Nephron (organoid): Measurements from ENCODE around the gene RTL1.

Experiments
- H3K27ac Mint-ChIP-seq, 3 experiments: 2 replicates each; pipeline ENCODE4 v1.8.0; 2020; ENCODE audit warnings: mixed read lengths in 3 of 3, mild to moderate bottlenecking in 2 of 3, moderate library complexity in 1 of 3
- H3K27me3 Mint-ChIP-seq: 2 replicates; pipeline ENCODE4 v1.8.0; 2021; ENCODE audit warnings: low read depth, mild to moderate bottlenecking, moderate library complexity, mixed read lengths
- H3K36me3 Mint-ChIP-seq: 2 replicates; pipeline ENCODE4 v1.8.0; 2020; ENCODE audit warnings: low read depth, mixed read lengths
- H3K4me1 Mint-ChIP-seq: 2 replicates; pipeline ENCODE4 v1.8.0; 2020; ENCODE audit warnings: mixed read lengths
- H3K4me3 Mint-ChIP-seq, 3 experiments: 2 replicates each; pipeline ENCODE4 v1.8.0; 2020; ENCODE audit warnings: mild to moderate bottlenecking in 3 of 3, mixed read lengths in 3 of 3, moderate library complexity in 2 of 3
- H3K9me3 Mint-ChIP-seq: 2 replicates; pipeline ENCODE4 v1.8.0; 2020; ENCODE audit warnings: mixed read lengths
- CTCF ChIP-seq, 3 experiments: fragments of 200-600 bp; sonication (generic); IDR thresholded peaks; one replicate each; pipeline ENCODE4 v1.5.0; 2021; ENCODE audit warnings: antibody characterized with exemption in 3 of 3; ENCODE audit not compliant: unreplicated experiment in 3 of 3

The RTL1 gene

GRCh38 chr14:100903672-100904185 is at the start of gene RTL1:
RTL1 (minus strand) TSS chr14:100903722; CDS start chr14:100884788, 18,934 bp downstream.
- H3K4me1 Mint-ChIP-seq: peaks cover 74% of the 10 kb centered on the region
- peaks cover 82% of the 10 kb centered on the region for H3K27me3 Mint-ChIP-seq
- H3K36me3 Mint-ChIP-seq: no peaks in the 10 kb centered on the region
- peak within 1 kb of the TSS; percentile 56 to 79 (median 67) for H3K27ac Mint-ChIP-seq
- TF ChIP-seq CTCF (IDR thresholded peaks at IDR 0.05; ENCODE audit: unreplicated experiment in 3 of 3): no peak
- peak within 1 kb of the TSS; percentile 72 to 88 (median 87) for H3K4me3 Mint-ChIP-seq
- H3K9me3 Mint-ChIP-seq: no peaks in the 10 kb centered on the region

GRCh38 chr14:100950024-100950423 is 46.5 kb upstream of the RTL1 start:
- Mint-ChIP-seq H3K9me3 (no peaks in the 10 kb centered on the region), H3K27me3 (peaks cover 3% of the 10 kb centered on the region), H3K4me1 (no peaks in the 10 kb centered on the region), H3K4me3 (no peak overlapping the region), H3K36me3 (no peaks in the 10 kb centered on the region), H3K27ac (no peak overlapping the region)
- no peak for TF ChIP-seq CTCF (IDR thresholded peaks at IDR 0.05; ENCODE audit: unreplicated experiment in 3 of 3)

- no peaks in the 10 kb centered on the region for H3K4me1 Mint-ChIP-seq
- no peaks in the 10 kb centered on the region for H3K36me3 Mint-ChIP-seq
- no peak for TF ChIP-seq CTCF (IDR thresholded peaks at IDR 0.05; ENCODE audit: unreplicated experiment in 3 of 3)
- H3K9me3 Mint-ChIP-seq: no peaks in the 10 kb centered on the region
- no peak overlapping the region for H3K4me3 Mint-ChIP-seq
- H3K27me3 Mint-ChIP-seq: peaks cover 12% of the 10 kb centered on the region
- no peak overlapping the region for H3K27ac Mint-ChIP-seq
Measured at GRCh38 chr14:100944052-100944451, 40.5 kb upstream of the RTL1 start.

- H3K4me3 Mint-ChIP-seq: no peak overlapping the region
- H3K27ac Mint-ChIP-seq: no peak overlapping the region
- H3K4me1 Mint-ChIP-seq: no peaks in the 10 kb centered on the region
- H3K27me3 Mint-ChIP-seq: peaks cover 11% of the 10 kb centered on the region
- TF ChIP-seq CTCF (IDR thresholded peaks at IDR 0.05; ENCODE audit: unreplicated experiment in 3 of 3): no peak
- peaks cover 27% of the 10 kb centered on the region for H3K9me3 Mint-ChIP-seq
- no peaks in the 10 kb centered on the region for H3K36me3 Mint-ChIP-seq
Measured at GRCh38 chr14:100930270-100930669, 26.7 kb upstream of the RTL1 start.

- Mint-ChIP-seq H3K4me1 (peaks cover 7% of the 10 kb centered on the region), H3K4me3 (no peak overlapping the region), H3K27me3 (peaks cover 11% of the 10 kb centered on the region), H3K36me3 (no peaks in the 10 kb centered on the region), H3K27ac (no peak overlapping the region), H3K9me3 (no peaks in the 10 kb centered on the region)
- TF ChIP-seq CTCF (IDR thresholded peaks at IDR 0.05; ENCODE audit: unreplicated experiment in 3 of 3): no peak
Measured at GRCh38 chr14:100915560-100915959, 12.0 kb upstream of the RTL1 start.

- H3K4me3 Mint-ChIP-seq: no peak overlapping the region
- no peaks in the 10 kb centered on the region for H3K36me3 Mint-ChIP-seq
- no peak for TF ChIP-seq CTCF (IDR thresholded peaks at IDR 0.05; ENCODE audit: unreplicated experiment in 3 of 3)
- H3K27ac Mint-ChIP-seq: no peak overlapping the region
- H3K4me1 Mint-ChIP-seq: peaks cover 7% of the 10 kb centered on the region
- peaks cover 11% of the 10 kb centered on the region for H3K27me3 Mint-ChIP-seq
- no peaks in the 10 kb centered on the region for H3K9me3 Mint-ChIP-seq
Measured at GRCh38 chr14:100914597-100915021, 11.1 kb upstream of the RTL1 start.
